A673 (cell line): ENCODE measurements around the gene SH3RF2. TPM values are rescaled to one million over a fixed set of nuclear protein-coding genes. Genes with fewer than 3 reads are reported as not detected.
A peak's percentile ranks its signal among the peaks of the same experiment; 100 is the strongest.

ENCODE experiments used
- BruUV-seq: library from RNA; stranded (reverse); fragments of 400-500 nt; replicated peaks from 2 replicates; lab custom pipeline; 2021; lab: Mats Ljungman, UMichigan
- CTCF ChIA-PET: fragments of 300-600 bp; sonication (Branson Sonifier 250); formaldehyde crosslinking; loops from one replicate; lab custom pipeline; 2022; ENCODE audit warnings: antibody characterized with exemption; lab: Charles Lee
- POLR2A ChIA-PET: fragments of 300-600 bp; sonication (Branson Sonifier 250); formaldehyde crosslinking; loops from one replicate; lab custom pipeline; 2022; ENCODE audit warnings: antibody characterized with exemption; ENCODE audit not compliant: low non-redundant PET; lab: Charles Lee
- DNase-seq: peaks from one replicate; pipeline ENCODE4 v3.0.0-alpha.2; 2015; ENCODE audit warnings: low spot score
- H3K27ac ChIP-seq: fragments of 200-600 bp; sonication (generic); 2 replicates; pipeline ENCODE4 v1.5.1; 2016; ENCODE audit warnings: mixed run types, low read depth, mild to moderate bottlenecking, mixed read lengths, antibody characterized with exemption, low read length; ENCODE audit not compliant: poor library complexity, severe bottlenecking
- H3K27me3 ChIP-seq: fragments of 200-600 bp; sonication (generic); replicated peaks from 2 replicates; pipeline ENCODE4 v1.6.1; 2017; ENCODE audit warnings: mixed run types, low read depth, mild to moderate bottlenecking, mixed read lengths, antibody characterized with exemption, low read length; ENCODE audit not compliant: insufficient read depth, poor library complexity
- H3K36me3 ChIP-seq: fragments of 200-600 bp; sonication (generic); 2 replicates; pipeline ENCODE4 v1.6.1; 2016; ENCODE audit warnings: mixed run types, mild to moderate bottlenecking, mixed read lengths, antibody characterized with exemption, low read length; ENCODE audit not compliant: insufficient read depth, poor library complexity, severe bottlenecking
- H3K4me1 ChIP-seq: fragments of 200-600 bp; sonication (generic); 2 replicates; pipeline ENCODE4 v1.6.1; 2017; ENCODE audit warnings: mixed run types, mild to moderate bottlenecking, mixed read lengths, antibody characterized with exemption, low read length; ENCODE audit not compliant: insufficient read depth, poor library complexity, severe bottlenecking
- H3K4me3 ChIP-seq: fragments of 200-600 bp; sonication (generic); 2 replicates; pipeline ENCODE4 v1.5.1; 2016; ENCODE audit warnings: low read depth, mixed run types, mild to moderate bottlenecking, mixed read lengths, low read length; ENCODE audit not compliant: poor library complexity, severe bottlenecking
- H3K9me3 ChIP-seq: fragments of 200-600 bp; sonication (generic); 2 replicates; pipeline ENCODE4 v1.6.1; 2016; ENCODE audit warnings: mixed run types, low read depth, mild to moderate bottlenecking, mixed read lengths, antibody characterized with exemption, low read length; ENCODE audit not compliant: poor library complexity, severe bottlenecking
- EZH2 ChIP-seq: fragments of 200-600 bp; sonication (generic); IDR thresholded peaks from 2 replicates; pipeline ENCODE4 v1.6.1; 2017; ENCODE audit warnings: borderline replicate concordance, low read depth, mild to moderate bottlenecking, mixed read lengths, antibody characterized with exemption, low read length; ENCODE audit not compliant: poor library complexity, severe bottlenecking
- intact Hi-C: fragments of 100-400 bp; cut with micrococcal nuclease; formaldehyde crosslinking; loops from one replicate; pipeline ENCODE4 v1.10.0; 2022; ENCODE audit not compliant: unreplicated experiment
- total RNA-seq: library from RNA; stranded (reverse); gene quantifications from 2 replicates; pipeline ENCODE4 v1.2.3, GENCODE V29; 2021
- TF ChIP-seq, protein P1 (sequence below): fragments of 300-800, 200-600 bp; sonication (generic); conservative IDR thresholded peaks from 2 replicates; pipeline ENCODE4 v1.5.1; 2017; ENCODE audit warnings: low read depth, mild to moderate bottlenecking, antibody characterized with exemption, low read length, moderate library complexity, mixed read lengths

The SH3RF2 gene
- total RNA-seq, 1 experiment from 2014 or later: 21.1 TPM

DNA sequence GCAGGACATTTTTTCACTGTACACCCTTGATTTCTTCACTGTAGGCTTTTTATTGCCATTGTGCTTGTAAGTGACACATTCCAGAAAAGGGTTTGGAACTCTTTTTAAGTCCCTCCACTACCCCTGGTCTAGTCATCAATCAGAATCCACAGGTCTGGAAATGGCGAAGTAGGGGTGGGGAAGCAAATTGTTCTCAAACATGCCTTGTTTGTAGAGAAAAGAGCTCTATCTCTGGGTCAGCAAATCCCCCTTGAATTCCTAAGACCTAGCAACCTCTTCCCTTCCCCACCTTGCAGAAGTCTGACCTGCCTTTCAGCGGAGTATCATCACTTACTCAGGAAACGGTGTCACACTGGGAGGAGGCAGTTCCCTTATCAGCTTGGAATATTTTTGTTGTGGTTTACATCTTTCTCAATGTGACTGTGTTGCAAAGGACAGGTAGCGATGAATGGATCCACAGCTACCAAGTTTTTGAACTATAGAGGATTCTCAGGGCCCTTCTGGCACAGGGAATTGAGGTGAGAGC, 3.2 kb downstream of the SH3RF2 start:
- CTCF ChIA-PET: interaction anchor here (1.0 kb wide), 1 partner anchor 1736 kb away, joined by 3 read pairs; no protein-coding TSS in a partner anchor
- no TSS peak for BruUV-seq
- intact Hi-C loops: loop anchor here (2.0 to 5.0 kb wide), 2 partner anchors 61 to 692 kb away; no protein-coding TSS in a partner anchor
- TF ChIP-seq EZH2: no peak
- TF ChIP-seq, protein P1, sequence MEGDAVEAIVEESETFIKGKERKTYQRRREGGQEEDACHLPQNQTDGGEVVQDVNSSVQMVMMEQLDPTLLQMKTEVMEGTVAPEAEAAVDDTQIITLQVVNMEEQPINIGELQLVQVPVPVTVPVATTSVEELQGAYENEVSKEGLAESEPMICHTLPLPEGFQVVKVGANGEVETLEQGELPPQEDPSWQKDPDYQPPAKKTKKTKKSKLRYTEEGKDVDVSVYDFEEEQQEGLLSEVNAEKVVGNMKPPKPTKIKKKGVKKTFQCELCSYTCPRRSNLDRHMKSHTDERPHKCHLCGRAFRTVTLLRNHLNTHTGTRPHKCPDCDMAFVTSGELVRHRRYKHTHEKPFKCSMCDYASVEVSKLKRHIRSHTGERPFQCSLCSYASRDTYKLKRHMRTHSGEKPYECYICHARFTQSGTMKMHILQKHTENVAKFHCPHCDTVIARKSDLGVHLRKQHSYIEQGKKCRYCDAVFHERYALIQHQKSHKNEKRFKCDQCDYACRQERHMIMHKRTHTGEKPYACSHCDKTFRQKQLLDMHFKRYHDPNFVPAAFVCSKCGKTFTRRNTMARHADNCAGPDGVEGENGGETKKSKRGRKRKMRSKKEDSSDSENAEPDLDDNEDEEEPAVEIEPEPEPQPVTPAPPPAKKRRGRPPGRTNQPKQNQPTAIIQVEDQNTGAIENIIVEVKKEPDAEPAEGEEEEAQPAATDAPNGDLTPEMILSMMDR: no peak
- DNase-seq: no peak
- H3K4me1 ChIP-seq: peaks cover 87% of the 10 kb centered on the region
- no peaks in the 10 kb centered on the region for H3K9me3 ChIP-seq
- H3K36me3 ChIP-seq: no peaks in the 10 kb centered on the region
- no peaks in the 10 kb centered on the region for H3K27me3 ChIP-seq
- POLR2A ChIA-PET: no interaction called here
- H3K27ac ChIP-seq: peak overlapping the region; percentile 83
- H3K4me3 ChIP-seq: peak overlapping the region; percentile 45

DNA sequence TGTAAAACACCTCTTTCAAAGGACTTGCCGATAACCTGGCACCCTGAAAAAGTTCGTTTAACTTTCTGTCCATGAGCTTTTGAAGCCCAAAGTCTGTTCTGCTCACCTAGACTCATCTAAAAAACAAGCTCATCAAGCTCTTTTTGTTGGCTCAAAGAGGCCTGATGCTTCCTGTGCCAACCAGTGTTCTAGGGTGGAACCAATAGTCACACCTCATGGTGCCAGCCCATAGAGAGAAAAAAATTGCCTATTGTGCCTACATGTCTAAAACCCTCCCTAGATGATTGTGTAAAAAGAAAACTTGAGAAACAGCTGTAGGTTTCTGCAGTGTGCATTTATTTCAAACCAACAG, 4.7 kb downstream of the SH3RF2 start:
- Histone ChIP-seq H3K4me1 (peaks cover 79% of the 10 kb centered on the region), H3K4me3 (no peak overlapping the region), H3K36me3 (no peaks in the 10 kb centered on the region), H3K27ac (no peak overlapping the region), H3K27me3 (no peaks in the 10 kb centered on the region), H3K9me3 (no peaks in the 10 kb centered on the region)
- POLR2A ChIA-PET: no interaction called here
- intact Hi-C loops: no loop called here
- no TSS peak for BruUV-seq
- TF ChIP-seq EZH2: no peak
- TF ChIP-seq, protein P1: no peak
- no peak for DNase-seq
- CTCF ChIA-PET: no interaction called here

DNA sequence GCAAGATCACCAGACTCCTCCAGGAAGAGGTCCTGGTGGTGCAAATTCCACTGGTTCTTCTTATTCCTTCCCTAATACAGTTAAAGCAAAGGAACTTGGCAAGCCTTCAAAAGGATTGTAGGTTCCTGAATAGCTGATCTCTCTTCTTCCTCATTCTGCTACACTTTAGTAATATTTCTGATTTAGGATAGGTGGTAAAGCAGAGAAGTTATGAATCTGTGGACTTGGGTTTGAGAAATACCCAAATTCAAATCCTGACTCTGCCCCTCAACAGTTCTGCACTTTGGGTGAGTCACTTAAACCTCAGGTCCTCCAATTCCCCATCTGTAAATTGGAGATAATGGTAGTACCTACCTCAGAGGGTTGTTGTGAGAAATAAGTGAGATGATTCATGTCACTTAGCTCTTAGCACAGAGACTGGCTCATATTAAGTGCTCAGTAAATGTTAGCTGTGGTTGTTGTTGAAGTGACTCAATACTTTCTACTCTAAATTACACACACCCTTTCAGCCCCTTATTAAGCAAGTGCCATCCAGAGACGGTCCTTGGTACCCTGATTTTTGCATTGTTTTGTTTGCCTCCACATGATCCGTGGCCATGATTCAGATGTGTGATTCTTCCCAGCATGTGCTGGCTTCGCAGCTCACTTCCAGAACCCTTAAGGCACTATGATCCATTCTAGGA, 5.2 kb downstream of the SH3RF2 start:
- TF ChIP-seq EZH2: no peak
- TF ChIP-seq, protein P1: no peak
- Histone ChIP-seq H3K27me3 (no peaks in the 10 kb centered on the region), H3K36me3 (no peaks in the 10 kb centered on the region), H3K4me1 (peaks cover 82% of the 10 kb centered on the region), H3K9me3 (no peaks in the 10 kb centered on the region), H3K27ac (no peak overlapping the region), H3K4me3 (no peak overlapping the region)
- POLR2A ChIA-PET: no interaction called here
- intact Hi-C loops: no loop called here
- no peak for DNase-seq
- BruUV-seq: no TSS peak
- CTCF ChIA-PET: no interaction called here
